ENCODE data around the gene WDR1.

Gene WDR1

GRCh38 chr4:10116569-10117358, at the start of gene WDR1:
Gene WDR1 (minus strand): TSS chr4:10116799. CDS start chr4:10116666, 133 bp downstream.
- H3K4me2 ChIP-seq (ENCODE audit: low read length), result peak within 1 kb of the TSS; percentile 79
- no peaks in the 10 kb centered on the region for H4K20me1 ChIP-seq (ENCODE audit: insufficient read depth, low read length)
- TF ChIP-seq EZH2 (IDR thresholded peaks at IDR 0.05; ENCODE audit: borderline replicate concordance, low read length), result no peak
- no peak for TF ChIP-seq CTCF (IDR thresholded peaks at IDR 0.05; ENCODE audit: low read length)
- peak within 1 kb of the TSS; percentile 81 for H3K9ac ChIP-seq (ENCODE audit: low read length)
- peak within 1 kb of the TSS; percentile 89 for H3K4me3 ChIP-seq (ENCODE audit: low read depth, low read length, poor library complexity, severe bottlenecking)
- H3K9me3 ChIP-seq (ENCODE audit: low read length), result no peaks in the 10 kb centered on the region
- no peaks in the 10 kb centered on the region for H3K79me2 ChIP-seq (ENCODE audit: insufficient read depth, low read length)
- H2AFZ ChIP-seq (ENCODE audit: low read length), result no peak within 1 kb of the TSS
- H3K4me1 ChIP-seq (ENCODE audit: insufficient read depth, low read length, severe bottlenecking), result peaks cover 21% of the 10 kb centered on the region
- peaks cover 39% of the 10 kb centered on the region for H3K36me3 ChIP-seq (ENCODE audit: insufficient read depth, low read length)
- H3K27me3 ChIP-seq (ENCODE audit: insufficient read depth, low read length), result no peaks in the 10 kb centered on the region
- no peaks in the 10 kb centered on the region for H3F3A ChIP-seq (ENCODE audit: insufficient read depth, low read length)
- H3K27ac ChIP-seq (ENCODE audit: low read depth, low read length, poor library complexity, severe bottlenecking), result peak within 1 kb of the TSS; percentile 69
- no peaks in the 10 kb centered on the region for H3K9me2 ChIP-seq (ENCODE audit: low read depth, low read length)

GRCh38 chr4:10164877-10165283, 48.3 kb upstream of the WDR1 start:
- H3K9ac ChIP-seq (ENCODE audit: low read length), result no peak overlapping the region
- no peaks in the 10 kb centered on the region for H3K9me2 ChIP-seq (ENCODE audit: low read depth, low read length)
- H3K27ac ChIP-seq (ENCODE audit: low read depth, low read length, poor library complexity, severe bottlenecking), result no peak overlapping the region
- H3K4me1 ChIP-seq (ENCODE audit: insufficient read depth, low read length, severe bottlenecking), result no peaks in the 10 kb centered on the region
- no peak overlapping the region for H3K4me3 ChIP-seq (ENCODE audit: low read depth, low read length, poor library complexity, severe bottlenecking)
- no peak overlapping the region for H2AFZ ChIP-seq (ENCODE audit: low read length)
- H3K79me2 ChIP-seq (ENCODE audit: insufficient read depth, low read length), result no peaks in the 10 kb centered on the region
- H3K9me3 ChIP-seq (ENCODE audit: low read length), result no peaks in the 10 kb centered on the region
- no peaks in the 10 kb centered on the region for H3F3A ChIP-seq (ENCODE audit: insufficient read depth, low read length)
- H3K27me3 ChIP-seq (ENCODE audit: insufficient read depth, low read length), result no peaks in the 10 kb centered on the region
- no peak for TF ChIP-seq EZH2 (IDR thresholded peaks at IDR 0.05; ENCODE audit: borderline replicate concordance, low read length)
- peak; percentile 48; the same call in 1 of the 2 replicates for TF ChIP-seq CTCF (IDR thresholded peaks at IDR 0.05; ENCODE audit: low read length)
- H4K20me1 ChIP-seq (ENCODE audit: insufficient read depth, low read length), result no peaks in the 10 kb centered on the region
- H3K36me3 ChIP-seq (ENCODE audit: insufficient read depth, low read length), result no peaks in the 10 kb centered on the region
- H3K4me2 ChIP-seq (ENCODE audit: low read length), result no peak overlapping the region

- Histone ChIP-seq H3K9ac (ENCODE audit: low read length) (no peak overlapping the region), H3K4me1 (ENCODE audit: insufficient read depth, low read length, severe bottlenecking) (no peaks in the 10 kb centered on the region), H3F3A (ENCODE audit: insufficient read depth, low read length) (no peaks in the 10 kb centered on the region), H3K79me2 (ENCODE audit: insufficient read depth, low read length) (no peaks in the 10 kb centered on the region), H3K27me3 (ENCODE audit: insufficient read depth, low read length) (no peaks in the 10 kb centered on the region), H3K9me2 (ENCODE audit: low read depth, low read length) (no peaks in the 10 kb centered on the region), H3K36me3 (ENCODE audit: insufficient read depth, low read length) (no peaks in the 10 kb centered on the region), H4K20me1 (ENCODE audit: insufficient read depth, low read length) (no peaks in the 10 kb centered on the region), H3K9me3 (ENCODE audit: low read length) (no peaks in the 10 kb centered on the region), H3K4me2 (ENCODE audit: low read length) (no peak overlapping the region), H2AFZ (ENCODE audit: low read length) (no peak overlapping the region), H3K27ac (ENCODE audit: low read depth, low read length, poor library complexity, severe bottlenecking) (no peak overlapping the region), H3K4me3 (ENCODE audit: low read depth, low read length, poor library complexity, severe bottlenecking) (no peak overlapping the region)
- no peak for TF ChIP-seq EZH2 (IDR thresholded peaks at IDR 0.05; ENCODE audit: borderline replicate concordance, low read length)
- no peak for TF ChIP-seq CTCF (IDR thresholded peaks at IDR 0.05; ENCODE audit: low read length)
These were observed 46.7 kb upstream of the WDR1 start for GRCh38 chr4:10163296-10163695.

Measured in OCI-LY1 (cell line).